ENCODE measurements around the gene TSTD1.
"Not testable (repeated sequence)": the region's sequence is repeated elsewhere in the genome, so short reads cannot be mapped to it uniquely, and the experiment has no call there.

The TSTD1 gene

DNA sequence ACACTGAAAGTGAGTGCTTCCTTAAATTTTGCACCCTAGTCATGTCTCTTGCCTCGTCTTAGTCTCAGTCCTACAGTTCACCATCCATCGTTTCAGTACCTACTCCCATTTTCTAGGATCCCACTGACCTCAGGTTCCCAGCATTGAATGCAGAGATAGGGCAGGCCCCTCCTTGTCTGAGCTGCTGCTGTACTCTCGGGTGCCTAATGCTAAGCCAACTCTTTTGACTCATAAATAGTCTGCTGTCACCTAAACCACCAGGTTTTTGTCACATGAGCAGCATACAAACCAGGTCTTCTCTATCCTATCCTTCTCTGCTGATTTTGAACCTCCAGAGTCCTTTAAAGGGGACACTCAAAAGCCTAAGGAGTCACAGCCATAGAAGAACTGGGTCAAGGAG, 27.9 kb upstream of the TSTD1 start:
- Histone ChIP-seq H3K4me2 (ENCODE audit: low read length, poor library complexity, severe bottlenecking) (no peak overlapping the region), H2BK120ac (ENCODE audit: low read depth, low read length) (no peak overlapping the region), H4K91ac (ENCODE audit: low read length) (no peak overlapping the region), H3K4ac (ENCODE audit: low read depth in 1 of 2, low read length in 2 of 2) (no peak overlapping the region), H3K9me3 (ENCODE audit: control insufficient read depth, low read length) (no peaks in the 10 kb centered on the region), H2BK12ac (ENCODE audit: low read length in 2 of 2) (no peak overlapping the region), H3K14ac (ENCODE audit: low read length in 2 of 2) (no peak overlapping the region), H3K36me3 (ENCODE audit: control insufficient read depth in 1 of 2, insufficient read depth in 2 of 2, low read depth in 1 of 2, low read length in 2 of 2) (no peaks in the 10 kb centered on the region), H3K27me3 (ENCODE audit: control insufficient read depth in 1 of 2, insufficient read depth in 1 of 2, low read length in 2 of 2) (peaks cover 13 to 15% of the 10 kb centered on the region in 2 experiments), H3K23ac (ENCODE audit: low read length in 2 of 2) (no peak overlapping the region), H2AFZ (ENCODE audit: low read depth, low read length) (no peak overlapping the region), H4K8ac (ENCODE audit: low read length) (no peak overlapping the region), H3K79me1 (replicated peaks; ENCODE audit: low read length, poor library complexity, severe bottlenecking) (no peaks in the 10 kb centered on the region), H3K18ac (ENCODE audit: low read depth in 1 of 2, low read length in 2 of 2) (no peak overlapping the region), H2BK15ac (ENCODE audit: low read depth, poor library complexity, severe bottlenecking) (no peak overlapping the region), H2BK5ac (ENCODE audit: low read depth, low read length, poor library complexity, severe bottlenecking) (no peak overlapping the region), H3K27ac (ENCODE audit: low read length, poor library complexity, severe bottlenecking) (no peak overlapping the region), H3K4me3 (ENCODE audit: insufficient read depth in 1 of 2, low read depth in 1 of 2, low read length in 2 of 2) (no peak overlapping the region), H3K4me1 (ENCODE audit: control insufficient read depth, insufficient read depth, low read depth, low read length) (no peaks in the 10 kb centered on the region), H2AK5ac (ENCODE audit: low read length, severe bottlenecking) (no peak overlapping the region), H3K9ac (ENCODE audit: low read length) (no peak overlapping the region)
- DNase-seq: no peak
- WGBS: 78% methylated on average over 3 of the region's 3 CpGs

DNA sequence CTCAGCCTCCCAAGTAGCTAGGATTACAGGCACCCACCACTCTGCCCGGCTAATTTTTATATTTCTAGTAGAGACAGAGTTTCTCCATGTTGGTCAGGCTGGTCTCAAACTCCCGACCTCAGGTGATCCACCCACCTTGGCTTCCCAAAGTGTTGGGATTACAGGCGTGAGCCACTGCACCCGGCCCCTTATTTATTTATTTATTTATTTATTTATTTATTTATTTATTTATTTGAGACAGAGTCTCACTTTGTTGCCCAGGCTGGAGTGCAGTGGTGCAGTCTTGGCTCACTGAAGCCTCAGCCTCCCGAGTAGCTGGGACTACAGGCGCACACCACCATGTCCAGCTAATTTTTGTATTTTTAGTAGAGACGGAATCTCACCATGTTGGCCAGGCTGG, 26.9 kb upstream of the TSTD1 start:
- WGBS: 85% methylated on average over 5 of the region's 7 CpGs
- not testable (repeated sequence) for H3K4me3 ChIP-seq (ENCODE audit: insufficient read depth in 1 of 2, low read depth in 1 of 2, low read length in 2 of 2); DNase-seq; H3K4ac ChIP-seq (ENCODE audit: low read depth in 1 of 2, low read length in 2 of 2); H3K36me3 ChIP-seq (ENCODE audit: control insufficient read depth in 1 of 2, insufficient read depth in 2 of 2, low read depth in 1 of 2, low read length in 2 of 2); H4K8ac ChIP-seq (ENCODE audit: low read length); H3K14ac ChIP-seq (ENCODE audit: low read length in 2 of 2); H3K27ac ChIP-seq (ENCODE audit: low read length, poor library complexity, severe bottlenecking); H3K4me1 ChIP-seq (ENCODE audit: control insufficient read depth, insufficient read depth, low read depth, low read length); H2BK12ac ChIP-seq (ENCODE audit: low read length in 2 of 2); H2AFZ ChIP-seq (ENCODE audit: low read depth, low read length); H2BK15ac ChIP-seq (ENCODE audit: low read depth, poor library complexity, severe bottlenecking); H3K18ac ChIP-seq (ENCODE audit: low read depth in 1 of 2, low read length in 2 of 2); H3K79me1 ChIP-seq (replicated peaks; ENCODE audit: low read length, poor library complexity, severe bottlenecking); H3K4me2 ChIP-seq (ENCODE audit: low read length, poor library complexity, severe bottlenecking); H4K91ac ChIP-seq (ENCODE audit: low read length); H2BK5ac ChIP-seq (ENCODE audit: low read depth, low read length, poor library complexity, severe bottlenecking); H2AK5ac ChIP-seq (ENCODE audit: low read length, severe bottlenecking); H3K23ac ChIP-seq (ENCODE audit: low read length in 2 of 2); H3K9ac ChIP-seq (ENCODE audit: low read length); H2BK120ac ChIP-seq (ENCODE audit: low read depth, low read length); H3K9me3 ChIP-seq (ENCODE audit: control insufficient read depth, low read length)
- peaks cover 13 to 15% of the 10 kb centered on the region in 2 experiments for H3K27me3 ChIP-seq (ENCODE audit: control insufficient read depth in 1 of 2, insufficient read depth in 1 of 2, low read length in 2 of 2)

DNA sequence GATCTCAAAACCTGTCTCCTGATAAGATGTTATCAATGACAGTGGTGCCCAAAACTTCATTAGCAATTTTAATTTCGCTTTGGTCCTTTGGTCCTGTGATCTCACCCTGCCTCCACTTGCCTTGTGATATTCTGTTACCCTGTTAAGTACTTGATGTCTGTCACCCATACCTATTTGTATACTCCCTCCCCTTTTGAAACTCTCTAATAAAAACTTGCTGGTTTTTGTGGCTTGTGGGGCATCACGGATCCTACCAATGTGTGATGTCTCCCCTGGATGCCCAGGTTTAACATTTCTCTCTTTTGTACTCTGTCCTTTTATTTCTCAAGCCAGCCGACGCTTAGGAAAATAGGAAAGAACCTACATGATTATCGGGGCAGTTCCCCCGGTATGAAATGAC, 25.2 kb upstream of the TSTD1 start:
- H2BK120ac ChIP-seq (ENCODE audit: low read depth, low read length); H3K14ac ChIP-seq (ENCODE audit: low read length in 2 of 2); H3K9me3 ChIP-seq (ENCODE audit: control insufficient read depth, low read length); H3K23ac ChIP-seq (ENCODE audit: low read length in 2 of 2); H3K9ac ChIP-seq (ENCODE audit: low read length); H3K79me1 ChIP-seq (replicated peaks; ENCODE audit: low read length, poor library complexity, severe bottlenecking); H3K36me3 ChIP-seq (ENCODE audit: control insufficient read depth in 1 of 2, insufficient read depth in 2 of 2, low read depth in 1 of 2, low read length in 2 of 2); H2BK12ac ChIP-seq (ENCODE audit: low read length in 2 of 2); H4K91ac ChIP-seq (ENCODE audit: low read length); DNase-seq; H3K27ac ChIP-seq (ENCODE audit: low read length, poor library complexity, severe bottlenecking); H2BK15ac ChIP-seq (ENCODE audit: low read depth, poor library complexity, severe bottlenecking); H4K8ac ChIP-seq (ENCODE audit: low read length); H3K4me3 ChIP-seq (ENCODE audit: insufficient read depth in 1 of 2, low read depth in 1 of 2, low read length in 2 of 2); H3K4me1 ChIP-seq (ENCODE audit: control insufficient read depth, insufficient read depth, low read depth, low read length); H2BK5ac ChIP-seq (ENCODE audit: low read depth, low read length, poor library complexity, severe bottlenecking); H3K18ac ChIP-seq (ENCODE audit: low read depth in 1 of 2, low read length in 2 of 2); H2AK5ac ChIP-seq (ENCODE audit: low read length, severe bottlenecking); H3K4me2 ChIP-seq (ENCODE audit: low read length, poor library complexity, severe bottlenecking); H2AFZ ChIP-seq (ENCODE audit: low read depth, low read length); H3K4ac ChIP-seq (ENCODE audit: low read depth in 1 of 2, low read length in 2 of 2): not testable (repeated sequence)
- peaks cover 20 to 21% of the 10 kb centered on the region in 2 experiments for H3K27me3 ChIP-seq (ENCODE audit: control insufficient read depth in 1 of 2, insufficient read depth in 1 of 2, low read length in 2 of 2)
- WGBS: 66% methylated on average over 4 of the region's 6 CpGs

DNA sequence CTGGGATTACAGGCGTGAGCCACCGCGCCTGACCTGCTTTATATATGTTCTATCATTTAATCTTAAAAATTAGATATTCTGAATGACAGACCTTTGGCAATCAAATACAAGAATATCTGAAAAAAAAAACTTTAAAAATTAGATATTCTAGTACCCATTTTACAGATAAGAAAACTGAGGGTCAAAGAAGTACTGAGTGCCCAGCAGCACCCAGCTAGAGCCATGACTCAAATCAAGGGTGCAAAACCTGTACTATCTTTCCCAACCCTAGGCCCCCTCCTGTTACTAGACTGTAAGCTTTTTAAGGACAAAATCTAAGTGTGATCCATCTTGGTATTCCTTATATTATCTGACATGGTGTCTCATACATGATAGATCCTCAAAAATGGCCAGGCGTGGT, 22.7 kb upstream of the TSTD1 start:
- no peak overlapping the region for H3K4me3 ChIP-seq (ENCODE audit: insufficient read depth in 1 of 2, low read depth in 1 of 2, low read length in 2 of 2)
- no peak overlapping the region for H2BK12ac ChIP-seq (ENCODE audit: low read length in 2 of 2)
- H3K4me1 ChIP-seq (ENCODE audit: control insufficient read depth, insufficient read depth, low read depth, low read length): no peaks in the 10 kb centered on the region
- 94% methylated on average over 1 of the region's 4 CpGs for WGBS
- H3K4me2 ChIP-seq (ENCODE audit: low read length, poor library complexity, severe bottlenecking): no peak overlapping the region
- no peak overlapping the region for H4K91ac ChIP-seq (ENCODE audit: low read length)
- H3K18ac ChIP-seq (ENCODE audit: low read depth in 1 of 2, low read length in 2 of 2): no peak overlapping the region
- no peak overlapping the region for H3K23ac ChIP-seq (ENCODE audit: low read length in 2 of 2)
- H2AFZ ChIP-seq (ENCODE audit: low read depth, low read length): no peak overlapping the region
- H3K36me3 ChIP-seq (ENCODE audit: control insufficient read depth in 1 of 2, insufficient read depth in 2 of 2, low read depth in 1 of 2, low read length in 2 of 2): no peaks in the 10 kb centered on the region
- H3K27me3 ChIP-seq (ENCODE audit: control insufficient read depth in 1 of 2, insufficient read depth in 1 of 2, low read length in 2 of 2): peaks cover 13 to 21% of the 10 kb centered on the region in 2 experiments
- no peak overlapping the region for H4K8ac ChIP-seq (ENCODE audit: low read length)
- H3K9me3 ChIP-seq (ENCODE audit: control insufficient read depth, low read length): no peaks in the 10 kb centered on the region
- H2BK5ac ChIP-seq (ENCODE audit: low read depth, low read length, poor library complexity, severe bottlenecking): no peak overlapping the region
- no peak overlapping the region for H2BK120ac ChIP-seq (ENCODE audit: low read depth, low read length)
- H2AK5ac ChIP-seq (ENCODE audit: low read length, severe bottlenecking): no peak overlapping the region
- DNase-seq: no peak
- H3K9ac ChIP-seq (ENCODE audit: low read length): no peak overlapping the region
- no peak overlapping the region for H3K4ac ChIP-seq (ENCODE audit: low read depth in 1 of 2, low read length in 2 of 2)
- no peak overlapping the region for H2BK15ac ChIP-seq (ENCODE audit: low read depth, poor library complexity, severe bottlenecking)
- H3K27ac ChIP-seq (ENCODE audit: low read length, poor library complexity, severe bottlenecking): no peak overlapping the region
- no peak overlapping the region for H3K14ac ChIP-seq (ENCODE audit: low read length in 2 of 2)
- no peaks in the 10 kb centered on the region for H3K79me1 ChIP-seq (replicated peaks; ENCODE audit: low read length, poor library complexity, severe bottlenecking)
